GM04504 (cell line): Measurements from ENCODE around the gene CDH22.

Experiments
- DNase-seq: peaks from one replicate; pipeline ENCODE4 v3.0.0-alpha.2; 2012; ENCODE audit warnings: low read depth

Gene CDH22, protein sequence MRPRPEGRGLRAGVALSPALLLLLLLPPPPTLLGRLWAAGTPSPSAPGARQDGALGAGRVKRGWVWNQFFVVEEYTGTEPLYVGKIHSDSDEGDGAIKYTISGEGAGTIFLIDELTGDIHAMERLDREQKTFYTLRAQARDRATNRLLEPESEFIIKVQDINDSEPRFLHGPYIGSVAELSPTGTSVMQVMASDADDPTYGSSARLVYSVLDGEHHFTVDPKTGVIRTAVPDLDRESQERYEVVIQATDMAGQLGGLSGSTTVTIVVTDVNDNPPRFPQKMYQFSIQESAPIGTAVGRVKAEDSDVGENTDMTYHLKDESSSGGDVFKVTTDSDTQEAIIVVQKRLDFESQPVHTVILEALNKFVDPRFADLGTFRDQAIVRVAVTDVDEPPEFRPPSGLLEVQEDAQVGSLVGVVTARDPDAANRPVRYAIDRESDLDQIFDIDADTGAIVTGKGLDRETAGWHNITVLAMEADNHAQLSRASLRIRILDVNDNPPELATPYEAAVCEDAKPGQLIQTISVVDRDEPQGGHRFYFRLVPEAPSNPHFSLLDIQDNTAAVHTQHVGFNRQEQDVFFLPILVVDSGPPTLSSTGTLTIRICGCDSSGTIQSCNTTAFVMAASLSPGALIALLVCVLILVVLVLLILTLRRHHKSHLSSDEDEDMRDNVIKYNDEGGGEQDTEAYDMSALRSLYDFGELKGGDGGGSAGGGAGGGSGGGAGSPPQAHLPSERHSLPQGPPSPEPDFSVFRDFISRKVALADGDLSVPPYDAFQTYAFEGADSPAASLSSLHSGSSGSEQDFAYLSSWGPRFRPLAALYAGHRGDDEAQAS

DNA sequence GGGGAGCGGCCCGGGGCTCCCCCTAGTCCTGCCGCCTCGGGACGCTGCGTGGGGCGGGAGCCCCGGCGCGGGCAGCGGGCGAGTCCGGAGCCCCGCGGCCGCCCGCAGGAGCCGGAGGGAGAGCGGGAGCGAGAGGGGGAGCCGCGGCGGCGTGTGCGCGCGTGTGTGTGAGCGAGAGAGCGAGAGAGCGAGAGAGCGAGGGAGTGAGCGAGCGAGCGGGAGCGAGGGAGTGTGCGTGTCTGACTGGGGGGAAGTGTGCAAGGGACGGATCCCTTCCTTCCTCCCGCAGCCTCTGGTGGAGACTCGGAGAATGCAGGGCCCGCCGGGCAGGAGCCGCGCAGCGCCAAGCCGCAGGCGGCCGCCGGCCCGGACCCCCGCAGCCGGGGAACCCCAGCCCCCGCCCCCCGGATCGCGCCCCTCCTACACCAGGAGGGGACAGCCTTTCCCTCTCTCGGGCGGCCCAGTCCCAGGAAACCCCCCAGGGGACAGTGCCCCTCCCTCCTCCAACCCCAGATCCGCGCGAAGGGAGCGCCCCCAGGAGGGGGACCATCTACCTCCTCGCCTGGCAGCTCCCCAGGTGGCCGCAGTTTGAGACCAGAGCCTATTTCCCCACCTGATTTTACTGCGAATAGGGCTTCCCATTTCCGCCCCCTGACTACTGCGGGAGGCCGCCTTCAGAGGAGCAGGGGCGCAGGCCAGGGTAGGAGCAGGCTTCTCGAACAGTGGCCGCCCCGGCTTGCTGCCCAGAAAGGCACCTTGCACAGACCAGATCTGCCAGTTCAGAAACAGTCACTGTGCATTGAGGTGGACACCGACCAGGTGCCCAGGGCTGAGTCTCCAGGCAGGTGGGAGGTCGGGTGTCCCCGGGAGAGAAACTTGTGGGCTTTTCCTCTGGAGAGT lies at the start of gene CDH22:
CDH22 (minus strand) TSS at position 241 of the 900 bp plus-strand sequence. CDS start 57,204 bp downstream, outside the sequence.
- no peak for DNase-seq

DNA sequence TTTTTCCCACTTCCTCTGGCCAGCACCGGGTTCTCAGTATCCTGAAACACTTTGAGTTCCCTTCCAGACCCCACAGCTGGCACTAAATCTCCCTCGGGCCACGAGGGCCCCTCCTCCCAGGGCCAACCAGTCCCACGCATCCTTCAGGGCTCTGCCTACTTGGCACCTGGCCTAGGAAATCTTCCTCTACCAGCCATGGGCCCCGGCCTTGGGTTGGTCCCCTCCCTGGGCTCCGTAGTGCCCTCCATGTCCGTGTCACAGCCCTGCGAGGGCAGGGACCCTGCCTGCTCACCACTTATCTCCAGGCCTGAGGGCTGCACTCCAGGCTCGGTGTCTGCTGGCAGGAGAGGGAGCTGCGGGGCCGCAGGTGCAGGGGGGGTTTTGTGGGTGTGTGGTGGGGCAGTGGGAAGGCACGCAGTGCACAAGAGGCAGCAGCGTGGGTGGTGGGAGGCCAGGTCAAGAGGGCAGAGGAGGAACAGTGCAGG lies 48.8 kb upstream of the CDH22 start:
- no peak for DNase-seq

DNA sequence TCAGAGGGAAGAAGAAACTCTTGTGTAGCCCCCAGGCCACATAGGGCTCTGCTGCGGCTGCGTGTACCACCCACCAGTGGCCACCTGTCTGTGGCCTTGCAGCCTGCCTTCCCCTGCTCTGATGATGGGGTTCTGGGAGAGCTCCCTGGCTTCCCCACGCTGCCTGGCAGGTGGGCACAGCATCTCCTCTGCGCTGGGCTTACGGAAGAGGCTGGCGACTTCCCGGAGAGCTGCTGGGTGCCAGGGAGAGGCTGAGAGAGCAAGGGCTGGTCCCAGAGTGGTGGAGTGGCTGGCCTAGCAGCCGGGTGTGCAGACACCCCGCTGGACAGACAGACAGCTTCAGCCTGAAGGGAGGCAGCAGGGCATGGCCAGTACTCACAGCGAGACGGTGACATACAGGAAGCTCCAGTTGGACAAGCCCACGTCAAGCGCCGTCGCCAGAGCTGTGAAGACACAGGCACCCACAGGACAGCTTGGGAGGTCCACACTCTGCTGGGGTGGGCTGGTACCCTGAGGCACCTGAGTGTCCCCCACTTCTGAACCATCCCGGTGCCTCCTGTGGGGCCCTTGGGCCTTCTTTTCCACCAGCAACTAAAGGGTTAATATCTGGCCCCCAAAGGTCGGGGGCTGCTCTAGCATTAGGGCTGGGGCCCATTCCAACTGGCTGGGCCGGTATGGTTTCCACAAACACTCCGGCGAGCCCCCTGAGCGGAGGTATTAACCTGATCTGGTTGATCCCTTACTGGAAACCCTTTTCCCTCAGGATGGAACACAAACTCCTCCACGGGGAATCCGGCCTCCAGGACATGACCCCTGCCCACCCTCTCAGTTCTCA lies 48.1 kb upstream of the CDH22 start:
- no peak for DNase-seq

DNA sequence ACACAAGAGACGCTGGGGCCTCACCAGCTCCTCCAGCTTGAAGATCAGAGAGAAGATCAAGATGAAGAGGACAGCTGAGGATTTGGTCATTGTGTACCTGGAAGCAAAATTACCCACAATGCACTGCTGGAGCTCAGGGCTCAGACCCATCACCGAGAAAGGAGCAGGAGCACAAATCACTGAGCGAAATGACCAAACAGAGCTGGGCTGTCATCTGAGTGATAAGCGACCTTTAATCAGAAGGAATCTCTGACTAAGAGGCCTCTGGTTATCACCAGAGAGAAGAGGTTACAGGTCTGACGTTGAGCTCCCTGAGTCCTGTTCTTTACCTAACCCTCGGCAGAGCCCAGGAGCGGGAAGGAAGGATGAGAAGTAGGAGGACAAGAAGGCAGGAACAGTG lies 47.5 kb upstream of the CDH22 start:
- DNase-seq = no peak

DNA sequence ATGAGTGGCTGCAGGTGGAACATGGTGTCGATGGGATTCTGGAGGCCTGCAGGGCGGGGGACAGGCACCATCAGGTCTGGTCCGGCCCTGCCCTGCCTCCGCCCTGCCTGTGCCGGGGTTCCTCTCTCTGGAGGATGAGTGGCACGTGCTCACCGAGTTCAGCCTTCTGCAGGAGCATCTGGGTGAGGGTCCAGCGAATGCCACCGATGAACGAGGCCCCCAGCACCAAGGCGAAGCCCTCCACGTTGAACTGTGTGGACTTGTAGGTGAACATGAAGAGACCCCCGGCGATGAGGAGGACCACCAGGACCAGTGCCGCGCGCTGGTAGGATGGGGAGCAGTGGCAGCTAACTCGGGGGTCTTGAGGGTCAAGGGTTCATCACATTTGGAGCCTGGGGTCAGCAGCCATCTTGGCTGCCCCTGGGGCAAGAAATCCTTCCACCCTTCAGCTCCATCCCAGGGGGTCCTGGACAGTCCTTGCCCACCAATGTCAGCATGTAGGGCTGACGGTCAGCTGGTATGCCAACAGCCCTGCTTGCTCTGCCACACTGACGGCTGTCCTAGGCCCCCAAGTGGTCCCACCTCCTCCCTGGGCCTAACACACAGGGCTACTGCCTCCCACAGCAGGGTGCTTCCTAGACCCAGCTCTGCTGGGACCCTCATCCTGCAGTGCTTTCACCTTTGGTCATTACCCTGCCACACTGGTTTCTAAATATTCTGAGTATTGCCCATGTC lies 46.8 kb upstream of the CDH22 start:
- no peak for DNase-seq

GRCh38 chr20:46354207-46354555 lies 45.9 kb upstream of the CDH22 start:
- DNase-seq = no peak

DNA sequence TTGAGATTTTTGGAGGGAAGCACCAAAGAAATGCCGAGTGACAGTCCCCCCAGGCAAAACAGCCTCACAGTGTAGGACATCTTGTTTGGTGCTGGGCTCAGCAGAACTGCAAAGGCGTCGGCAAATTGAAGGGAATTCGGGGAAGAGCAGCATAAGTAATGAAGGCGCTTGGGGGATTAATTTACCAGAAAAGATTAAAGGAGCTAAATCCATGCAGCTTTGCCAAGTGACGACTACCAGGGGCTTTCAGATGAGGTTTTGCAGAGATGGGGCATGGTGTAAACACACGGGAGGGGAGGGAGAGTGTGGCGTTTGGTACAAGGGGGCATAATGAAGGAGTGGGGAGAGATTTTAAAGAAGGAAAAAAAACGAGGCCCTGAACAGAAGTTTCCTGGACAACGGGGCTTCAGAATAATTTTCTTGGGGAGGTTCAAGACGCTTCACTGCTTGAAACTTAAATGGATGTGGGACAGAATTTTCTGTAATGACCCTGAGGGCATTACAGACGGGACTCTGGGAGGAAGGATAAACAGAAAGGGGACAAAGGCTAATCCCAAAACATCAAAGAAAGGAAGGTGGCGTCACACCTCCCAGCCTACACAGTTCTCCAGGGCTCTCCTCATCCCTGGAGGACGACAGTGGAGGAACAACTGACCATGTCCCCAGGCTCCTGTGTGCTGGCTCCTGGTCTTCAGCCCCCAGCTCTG lies 45.4 kb upstream of the CDH22 start:
- no peak for DNase-seq

- DNase-seq = no peak
Observed at GRCh38 chr20:46352370-46352938, 44.2 kb upstream of the CDH22 start.

- DNase-seq = no peak
Observed at GRCh38 chr20:46351357-46352058, 43.2 kb upstream of the CDH22 start.

DNA sequence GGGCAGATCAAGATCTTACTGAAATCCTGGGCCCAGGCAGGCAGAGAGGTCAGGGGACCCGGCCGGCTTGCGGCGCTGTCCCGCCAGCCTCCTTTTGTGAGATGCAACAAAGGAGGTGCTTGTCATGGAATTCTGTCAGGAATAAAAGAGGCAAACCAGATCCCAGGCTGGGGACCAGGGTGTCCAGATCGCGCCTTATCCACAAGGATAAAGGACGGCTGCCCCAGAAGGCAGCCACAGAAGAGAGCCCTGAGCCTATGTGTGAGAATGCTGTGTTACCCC lies 42.6 kb upstream of the CDH22 start:
- DNase-seq = no peak

DNA sequence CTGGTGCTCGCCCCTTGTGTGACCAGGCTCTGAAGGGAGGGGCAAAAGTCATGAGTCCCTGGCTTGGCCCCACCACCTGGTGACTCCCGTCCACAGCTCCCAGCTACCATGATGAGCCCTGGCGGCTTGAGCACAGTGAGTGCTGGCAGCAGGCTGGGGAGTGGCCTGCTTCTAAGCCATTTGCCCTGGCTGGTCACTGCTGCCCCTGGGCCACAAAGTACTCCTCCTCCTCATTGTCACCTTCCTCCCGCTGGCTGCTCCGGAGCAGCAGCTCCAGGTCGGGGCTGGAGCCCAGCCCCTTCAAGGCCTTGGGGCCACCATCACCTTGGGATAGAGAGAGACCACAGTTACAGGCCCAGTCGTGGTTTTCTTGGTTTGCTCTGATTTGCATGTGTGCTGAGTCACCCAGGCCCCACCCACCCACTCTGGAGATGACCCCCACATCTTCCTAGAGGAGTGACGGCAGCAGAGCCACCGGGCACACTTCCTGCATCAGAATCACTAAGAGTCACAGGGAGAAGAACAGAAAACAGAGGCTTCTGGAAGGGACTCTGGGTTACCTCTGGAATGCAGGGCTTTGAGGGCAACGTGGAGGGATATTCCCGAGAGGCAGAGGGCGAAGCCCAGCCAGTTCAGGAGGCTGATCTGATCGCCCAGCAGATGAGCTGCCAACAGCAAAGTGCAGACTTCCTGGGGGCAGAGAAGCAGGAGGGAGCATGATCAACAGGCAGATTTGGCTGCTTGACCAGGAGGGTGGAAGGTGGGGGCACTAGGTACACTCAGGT lies 42.1 kb upstream of the CDH22 start:
- peak; percentile 57 for DNase-seq

- no peak for DNase-seq
Observed at GRCh38 chr20:46349742-46350056, 41.4 kb upstream of the CDH22 start.

DNA sequence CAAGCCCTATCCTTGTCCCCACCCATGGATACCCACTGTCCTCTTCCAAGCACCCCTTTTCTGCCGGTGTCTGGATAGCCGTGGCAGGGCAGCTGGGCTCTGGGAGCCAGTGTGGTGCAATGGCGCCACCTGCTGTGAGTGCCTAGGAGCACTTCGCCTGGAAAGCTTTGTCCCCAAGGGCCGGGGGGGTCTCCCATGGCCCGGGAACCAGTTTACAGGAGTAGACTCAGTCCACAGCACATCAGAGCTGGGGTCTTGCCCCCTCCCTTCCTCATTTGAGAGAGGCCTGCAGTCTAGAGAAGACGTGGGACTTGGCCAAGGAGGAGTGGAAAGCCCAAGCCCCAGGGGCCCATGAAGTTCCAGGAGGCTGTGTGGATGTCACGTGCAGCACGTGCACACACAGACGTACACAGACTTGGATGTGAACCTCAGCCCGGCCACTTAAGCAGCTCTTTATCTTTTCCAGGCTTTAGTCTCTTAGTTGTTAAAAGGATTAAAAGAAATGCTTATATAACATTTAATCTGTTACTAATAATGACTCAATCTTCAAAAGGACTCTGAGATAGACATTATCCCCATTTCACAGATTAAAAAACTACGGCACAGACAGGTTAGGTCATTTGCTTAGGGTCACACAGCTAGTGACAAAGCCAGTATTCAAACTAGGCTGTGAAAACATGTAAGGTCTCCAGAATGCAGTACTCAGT lies 40.9 kb upstream of the CDH22 start:
- DNase-seq = no peak

- DNase-seq = no peak
Observed at GRCh38 chr20:46347841-46348803, 39.8 kb upstream of the CDH22 start.

- DNase-seq = no peak
Observed at GRCh38 chr20:46346770-46347169, 38.5 kb upstream of the CDH22 start.

DNA sequence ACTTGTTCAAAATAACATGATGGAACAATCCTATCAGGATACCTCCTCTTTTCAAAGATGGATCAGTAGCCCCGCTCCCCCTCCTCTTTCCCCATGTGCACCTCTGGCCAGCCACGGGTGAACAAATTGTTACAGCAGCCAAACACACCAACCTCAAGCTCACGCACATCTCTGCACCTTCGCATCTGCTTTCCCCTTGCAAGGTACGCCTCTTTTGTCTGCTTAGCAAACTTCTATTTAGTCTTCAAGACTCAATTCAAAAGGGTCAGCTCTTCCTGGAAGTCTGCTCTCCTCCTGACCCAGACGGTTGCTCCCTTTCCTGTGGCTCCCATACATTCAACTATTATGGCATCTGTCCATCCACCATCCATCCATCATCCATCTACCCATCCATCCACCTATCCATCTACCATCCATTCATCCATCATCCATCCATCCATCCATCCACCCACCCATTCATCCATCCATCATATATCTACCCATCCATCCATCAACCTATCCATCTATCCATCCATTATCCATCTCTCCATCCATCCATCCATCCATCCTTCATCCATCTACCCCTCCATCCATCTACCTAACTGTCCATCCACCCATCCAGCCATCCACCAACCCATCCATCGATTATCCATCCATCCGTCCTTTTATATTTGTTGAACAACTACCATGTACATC lies 36.3 kb upstream of the CDH22 start:
- no peak for DNase-seq
